ENCODE results near the gene HIRA. TPM values are rescaled to one million over a fixed set of nuclear protein-coding genes. Genes with fewer than 3 reads are reported as not detected.

Gene HIRA
- total and polyA plus RNA-seq, 9 of the 15 experiments (the other 6 are each of a cell fraction or from before 2014, with no cell fraction given), result 0.96 to 132 (median 58.4) TPM

GRCh38 chr22:19358195-19358594, 73.3 kb downstream of the HIRA start:
- FAIRE-seq, result no peak
- WGBS (ENCODE audit: insufficient coverage, low coverage, missing lambda C conversion rate), result 82% methylated on average over 2 of the region's 2 CpGs
- no peaks in the 10 kb centered on the region for H3K9me3 ChIP-seq (replicated peaks; ENCODE audit: control insufficient read depth, insufficient read depth, low read depth, low read length)
- H3K27ac ChIP-seq (ENCODE audit: extremely low read depth, low read depth, low read length), result no peak overlapping the region
- no peak for ATAC-seq
- ChIA-PET CTCF (ENCODE audit: low intra/inter-chr PET ratio) (no interaction called here), POLR2A (interaction anchor here (0.8 to 1.4 kb wide), 3 partner anchors 8 to 13 kb away, joined by 3 to 5 read pairs (median 4); no protein-coding TSS in a partner anchor)
- no peak for DNase-seq (ENCODE audit: extremely low read depth in 1 of 4, low spot score in 3 of 4)
- no peak overlapping the region for H3K4me2 ChIP-seq (ENCODE audit: insufficient read depth, low read length)
- intact Hi-C loops (cut with micrococcal nuclease), result no loop called here
- H3K4me3 ChIP-seq, result no peak overlapping the region
- no TSS peak for BruUV-seq (replicated peaks)
- in situ Hi-C loops (cut with MboI), result no loop called here
- H3K9ac ChIP-seq (ENCODE audit: insufficient read depth in 1 of 2, low read depth in 2 of 2, low read length in 2 of 2), result peak overlapping the region in 1 of 2 experiments; percentile 31; a peak in 1 of 4 replicates
- H2AFZ ChIP-seq (ENCODE audit: low read depth, low read length), result no peak overlapping the region
- peaks cover 3% of the 10 kb centered on the region for H3K9me1 ChIP-seq (ENCODE audit: control insufficient read depth, insufficient read depth, low read length)
- H3K27me3 ChIP-seq (ENCODE audit: control insufficient read depth in 2 of 2, insufficient read depth in 2 of 2, low read length in 2 of 2), result no peaks in the 10 kb centered on the region
- no peaks in the 10 kb centered on the region for H3K79me2 ChIP-seq (ENCODE audit: control insufficient read depth, insufficient read depth, low read length)
- H3K36me3 ChIP-seq (ENCODE audit: control insufficient read depth, insufficient read depth, low read length), result peaks cover 98% of the 10 kb centered on the region
- H4K20me1 ChIP-seq (replicated peaks; ENCODE audit: control insufficient read depth, insufficient read depth, low read length), result 0 out of 2 replicates have a peak, but pooled peaks cover 20% of the 10 kb centered on the region
- peaks cover 0 to 6% of the 10 kb centered on the region in 2 experiments; a peak in 1 of 5 replicates for H3K4me1 ChIP-seq (replicated peaks in 1 of 2; ENCODE audit: control insufficient read depth in 2 of 2, insufficient read depth in 2 of 2, low read length in 2 of 2)
- TF ChIP-seq MED1 (CRISPR knock-in tag; IDR thresholded peaks at IDR 0.05; ENCODE audit: borderline replicate concordance), result 0 out of 2 replicates have a peak, but pooled peaks have one; percentile 83
- no peak for TF ChIP-seq ARID4B (CRISPR knock-in tag; IDR thresholded peaks at IDR 0.05)
- no peak for TF ChIP-seq TAL1 (IDR thresholded peaks at IDR 0.05)
- TF ChIP-seq ZNF174 (CRISPR knock-in tag; IDR thresholded peaks at IDR 0.05), result no peak
- TF ChIP-seq ZNF197 (CRISPR knock-in tag; IDR thresholded peaks at IDR 0.05; ENCODE audit: low read depth), result no peak
- TF ChIP-seq ZNF316 (IDR thresholded peaks at IDR 0.05), result no peak
- no peak for TF ChIP-seq ZBTB5 (IDR thresholded peaks at IDR 0.05)
- TF ChIP-seq NFE2 (IDR thresholded peaks at IDR 0.05; ENCODE audit: low read depth), result no peak
- TF ChIP-seq ZC3H4 (CRISPR knock-in tag; IDR thresholded peaks at IDR 0.05; ENCODE audit: borderline replicate concordance), result peak; percentile 89
- no peak for TF ChIP-seq SFPQ (IDR thresholded peaks at IDR 0.05; ENCODE audit: low read depth, low read length)
- no peak for TF ChIP-seq FOS (IDR thresholded peaks at IDR 0.05; ENCODE audit: extremely low read depth, insufficient read length)
- TF ChIP-seq WHSC1 (IDR thresholded peaks at IDR 0.05; ENCODE audit: low read length), result peak; percentile 65
- no peak for TF ChIP-seq STAT5B (CRISPR knock-in tag; IDR thresholded peaks at IDR 0.05)
- no peak for TF ChIP-seq E2F5 (CRISPR knock-in tag; IDR thresholded peaks at IDR 0.05)
- TF ChIP-seq NFATC3 (IDR thresholded peaks at IDR 0.05), result no peak
